GM19025 (cell line): ENCODE results near the gene IL17RB.

Experiments
- ATAC-seq: cut with Tn5 transposase; IDR thresholded peaks from one replicate; pipeline ENCODE4 v1.9.1; 2021; ENCODE audit warnings: mild to moderate bottlenecking, low read depth, moderate library complexity; ENCODE audit not compliant: unreplicated experiment

Gene IL17RB

DNA sequence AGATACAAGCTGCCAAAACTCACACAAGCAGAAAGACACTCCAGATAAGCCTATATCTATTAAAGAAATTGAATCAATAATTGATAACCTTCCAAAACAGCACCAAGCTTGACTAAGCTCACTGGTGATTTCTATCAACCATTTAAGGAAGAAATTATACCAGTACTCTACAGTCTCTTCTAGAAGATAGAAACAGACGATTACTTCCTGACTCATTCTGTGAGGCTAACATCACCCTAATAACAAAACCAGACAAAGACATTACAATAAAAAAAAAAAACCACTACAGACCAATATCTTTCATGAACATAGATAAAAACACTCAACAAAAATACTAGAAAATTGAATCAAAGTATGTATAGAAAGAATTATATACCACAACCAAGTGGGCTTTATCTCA, 20.3 kb upstream of the IL17RB start:
- no peak for ATAC-seq

DNA sequence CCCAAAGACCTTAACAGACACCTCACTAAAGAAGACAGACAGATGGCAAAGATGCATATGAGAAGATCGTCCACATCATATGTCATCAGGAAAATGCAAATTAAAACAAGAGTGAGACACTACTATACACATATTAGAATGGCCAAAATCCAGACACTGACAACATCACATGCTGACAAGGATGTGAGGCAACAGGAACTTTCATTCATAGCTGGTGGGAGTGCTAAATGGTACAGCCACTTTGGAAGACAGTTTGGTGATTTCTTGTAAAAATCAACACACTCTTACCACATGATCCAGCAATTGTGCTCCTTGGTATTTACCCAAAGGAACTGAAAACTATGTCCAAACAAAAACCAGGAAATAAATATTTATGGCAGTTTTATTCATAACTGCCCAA, 17.8 kb upstream of the IL17RB start:
- no peak for ATAC-seq

- ATAC-seq: no peak
Measured at GRCh38 chr3:53829605-53830004, 16.8 kb upstream of the IL17RB start.

GRCh38 chr3:53830944-53831343, 15.4 kb upstream of the IL17RB start:
- no peak for ATAC-seq

GRCh38 chr3:53833053-53833645, 13.2 kb upstream of the IL17RB start:
- ATAC-seq: no peak

- ATAC-seq: no peak
Measured at GRCh38 chr3:53833700-53834099, 12.7 kb upstream of the IL17RB start.

DNA sequence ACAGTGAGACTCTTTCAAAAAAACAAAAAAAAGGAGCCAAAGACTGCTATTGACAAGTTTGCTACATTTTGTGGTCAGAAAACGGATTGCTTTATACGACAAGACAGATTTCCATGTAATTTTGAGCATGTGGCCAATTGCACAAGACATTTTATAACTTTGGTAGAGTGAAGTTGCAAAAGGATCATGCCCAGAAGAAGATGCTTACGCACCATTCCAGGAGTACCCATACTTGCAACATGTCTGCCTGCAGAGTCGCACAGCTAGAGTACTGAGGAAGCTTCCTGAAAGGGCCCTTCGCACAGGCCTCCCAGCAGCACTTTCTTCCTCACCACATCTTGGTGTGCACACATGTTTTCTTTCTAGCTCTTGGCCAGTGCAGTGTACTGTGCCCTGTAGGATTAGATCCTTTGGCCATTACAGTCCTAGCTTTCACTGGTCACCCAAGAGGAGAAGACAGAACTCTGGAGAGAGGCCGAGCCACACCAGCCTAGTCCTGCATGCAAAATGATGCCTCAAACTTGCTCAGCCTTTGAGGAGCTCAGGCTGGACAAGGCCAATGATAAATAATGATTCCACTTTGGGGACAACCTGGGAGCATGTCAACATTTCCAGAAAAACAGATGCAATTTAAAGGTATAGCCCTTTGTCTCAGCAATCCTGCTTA, 11.8 kb upstream of the IL17RB start:
- no peak for ATAC-seq

- ATAC-seq: no peak
Measured at GRCh38 chr3:53835257-53835656, 11.1 kb upstream of the IL17RB start.

GRCh38 chr3:53836084-53836872, 10.1 kb upstream of the IL17RB start:
- no peak for ATAC-seq

GRCh38 chr3:53837331-53837730, 9.0 kb upstream of the IL17RB start:
- ATAC-seq: no peak

GRCh38 chr3:53841296-53841695, 5.1 kb upstream of the IL17RB start:
- no peak for ATAC-seq

- no peak for ATAC-seq
Measured at GRCh38 chr3:53842436-53843194, 3.8 kb upstream of the IL17RB start.

DNA sequence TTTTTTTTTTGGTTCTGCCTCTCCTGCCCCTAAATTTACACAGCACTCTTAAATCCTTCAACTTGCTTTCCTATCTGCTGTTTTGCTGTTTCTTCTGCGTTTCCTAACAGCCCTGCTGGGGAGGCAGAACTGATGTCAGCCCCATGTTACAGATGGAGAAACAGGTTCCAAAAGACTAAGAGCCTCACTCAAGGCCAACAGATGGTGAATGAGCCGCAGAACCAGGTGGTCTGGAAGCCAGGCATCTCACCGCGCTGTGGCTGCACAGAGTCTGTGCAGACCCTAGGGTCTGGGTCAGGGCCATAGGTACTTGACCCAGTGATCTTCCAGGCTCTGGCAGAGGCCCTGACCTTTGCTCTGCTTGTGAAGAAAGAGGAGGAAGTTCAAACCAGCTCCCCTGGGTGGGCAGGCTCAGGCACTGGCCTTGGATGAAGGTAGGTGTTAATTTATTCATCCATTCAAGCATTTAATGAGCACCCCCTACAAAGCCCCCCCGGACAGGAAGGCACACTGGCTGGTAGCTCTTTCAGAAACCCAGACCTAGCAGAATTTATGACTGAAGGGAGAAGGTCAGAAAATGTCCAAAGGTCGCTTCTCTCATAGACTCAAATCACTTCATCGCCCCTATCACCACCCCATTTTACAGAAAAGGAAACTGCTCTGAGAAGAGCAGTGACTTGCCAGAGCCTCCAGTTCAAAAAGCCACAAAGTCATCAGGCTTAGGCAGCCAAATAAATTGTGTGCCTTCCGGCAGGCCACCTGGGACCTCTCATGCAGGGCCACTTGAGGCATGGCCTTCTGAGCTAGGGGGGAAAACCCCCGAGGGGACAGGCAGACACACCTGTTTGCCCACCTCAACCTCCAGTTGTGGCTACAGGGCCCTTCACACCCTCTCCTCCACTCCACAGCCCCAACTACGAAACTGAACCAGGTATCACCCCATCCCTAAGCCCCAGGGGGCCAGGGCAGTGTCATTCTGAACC, 2.9 kb upstream of the IL17RB start:
- ATAC-seq: peak; percentile 50

DNA sequence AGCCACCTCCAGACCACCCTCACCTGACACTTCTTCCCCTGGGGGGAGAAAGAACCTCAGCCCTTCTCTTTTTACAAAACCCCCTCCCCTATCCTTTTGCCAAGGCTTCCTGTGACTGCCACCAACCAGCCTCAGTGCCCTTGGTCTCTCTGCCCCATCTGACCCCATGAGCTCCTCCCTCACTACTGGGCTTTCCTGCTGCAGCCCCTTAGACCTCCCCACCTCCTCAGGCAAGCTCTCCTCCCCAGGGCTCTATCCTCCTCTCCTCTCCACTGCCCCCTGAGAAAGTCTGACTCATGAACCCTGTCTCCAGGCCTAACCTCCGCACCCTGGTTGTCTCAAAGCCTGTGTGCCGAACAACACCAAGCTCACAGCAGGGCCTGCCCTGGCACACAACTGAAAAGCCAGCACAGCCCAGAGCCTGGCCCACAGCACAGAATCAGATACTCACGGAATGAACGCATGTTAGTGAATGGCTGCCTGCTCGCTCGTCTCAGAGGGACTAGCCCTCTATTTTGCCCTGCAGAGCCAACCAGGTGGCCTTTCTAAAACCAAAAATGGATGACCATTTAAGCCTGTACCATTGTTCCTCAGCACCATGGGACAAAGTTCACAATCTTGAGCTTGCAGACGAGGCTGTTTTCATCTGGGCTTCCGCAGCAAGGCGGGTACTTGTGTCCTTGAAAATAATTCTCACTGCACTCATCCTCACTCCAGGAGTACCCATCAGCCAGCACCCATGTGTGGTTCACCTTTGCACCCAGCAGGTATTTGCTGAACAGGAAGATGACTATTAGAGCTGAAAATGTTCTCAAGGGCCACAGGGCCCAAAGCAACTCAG, 1.9 kb upstream of the IL17RB start:
- ATAC-seq: no peak

DNA sequence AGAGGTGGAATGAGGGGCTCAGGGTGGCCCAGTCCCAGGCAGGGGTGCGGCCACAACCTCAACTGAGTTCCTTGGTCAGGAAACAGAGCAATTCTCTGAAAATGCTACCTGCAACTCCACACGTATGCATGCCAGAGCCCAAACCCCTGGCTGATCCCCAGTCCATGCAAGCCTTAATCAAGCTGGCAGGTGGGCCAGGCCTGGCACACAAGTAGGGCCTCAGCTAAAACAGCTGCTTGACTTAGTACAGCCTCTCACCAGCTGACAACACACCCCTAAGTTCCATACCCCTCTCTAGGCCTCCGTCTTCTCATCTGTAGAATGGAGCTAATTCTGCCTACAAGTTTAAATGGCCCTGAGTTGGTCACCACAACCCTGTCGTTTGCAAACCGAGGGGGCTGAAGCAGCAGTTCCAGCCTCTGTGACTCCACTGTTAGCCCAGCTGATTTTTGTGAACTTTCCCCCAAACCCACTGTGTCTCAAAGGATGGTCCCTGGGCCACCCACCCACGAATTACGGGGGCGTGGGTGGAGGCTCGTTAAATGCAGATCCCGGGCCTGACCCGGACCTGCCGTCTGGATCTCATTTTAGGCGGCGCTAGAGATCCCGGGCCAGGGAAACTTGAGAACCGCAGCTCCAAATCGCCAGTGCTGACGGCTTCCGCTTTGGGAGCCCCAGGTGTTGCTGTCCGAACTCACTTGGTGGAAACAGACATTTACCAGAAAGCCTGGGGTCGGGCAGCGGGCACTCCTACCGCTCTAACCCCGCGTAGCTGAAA, 1.1 kb upstream of the IL17RB start:
- ATAC-seq: peak; percentile 4

- no peak for ATAC-seq
Measured at GRCh38 chr3:53845881-53846133, 561 bp upstream of the IL17RB start.

- ATAC-seq: no peak
Measured at GRCh38 chr3:53846851-53847155, 435 bp downstream of the IL17RB start.

- no peak for ATAC-seq
Measured at GRCh38 chr3:53849916-53850315, 3.5 kb downstream of the IL17RB start.

- ATAC-seq: no peak
Measured at GRCh38 chr3:53850895-53851294, 4.5 kb downstream of the IL17RB start.
